T-helper 17 cell (primary cell): ENCODE measurements around the gene KCMF1. TPM values are rescaled to one million over a fixed set of nuclear protein-coding genes. Genes with fewer than 3 reads are reported as not detected.
A peak's percentile ranks its signal among the peaks of the same experiment; 100 is the strongest.
"Not testable (repeated sequence)": the region's sequence is repeated elsewhere in the genome, so short reads cannot be mapped to it uniquely, and the experiment has no call there.

Experiments used
- ATAC-seq: fragments of 150-1000 bp; cut with Tn5 transposase; 2 replicates; pipeline ENCODE4 v1.10.0; 2021; ENCODE audit warnings: mild to moderate bottlenecking, moderate library complexity
- DNase-seq, 3 donors: peaks; one replicate each; pipeline versions ENCODE4 v3.0.0 to v3.0.0-alpha.2; 2020 to 2021
- H3K9me3 ChIP-seq: one replicate; pipeline ENCODE4 v1.7.0; 2013; ENCODE audit warnings: low read length, mild to moderate bottlenecking; ENCODE audit not compliant: control insufficient read depth, poor library complexity, severe bottlenecking
- H3K27ac Mint-ChIP-seq: one replicate; pipeline ENCODE4 v1.8.0; 2022; ENCODE audit warnings: mild to moderate bottlenecking, moderate library complexity, mixed read lengths
- H3K27me3 Mint-ChIP-seq: one replicate; pipeline ENCODE4 v1.8.0; 2022; ENCODE audit warnings: mixed read lengths
- H3K36me3 Mint-ChIP-seq: one replicate; pipeline ENCODE4 v1.8.0; 2022; ENCODE audit warnings: low read depth, mixed read lengths
- H3K4me1 Mint-ChIP-seq: one replicate; pipeline ENCODE4 v1.8.0; 2022; ENCODE audit warnings: mild to moderate bottlenecking, mixed read lengths
- H3K4me3 Mint-ChIP-seq: one replicate; pipeline ENCODE4 v1.8.0; 2022; ENCODE audit warnings: mild to moderate bottlenecking, moderate library complexity, mixed read lengths
- total RNA-seq, 4 donors: library from RNA in 2 of 4; stranded (reverse) in 2 of 4; gene quantifications; one replicate each; pipeline ENCODE4 v1.2.3 and lab custom pipeline; 2022 to 2026

The KCMF1 gene
- total RNA-seq, 2 donors from 2014 or later, result 63.6 to 80.6 TPM

DNA sequence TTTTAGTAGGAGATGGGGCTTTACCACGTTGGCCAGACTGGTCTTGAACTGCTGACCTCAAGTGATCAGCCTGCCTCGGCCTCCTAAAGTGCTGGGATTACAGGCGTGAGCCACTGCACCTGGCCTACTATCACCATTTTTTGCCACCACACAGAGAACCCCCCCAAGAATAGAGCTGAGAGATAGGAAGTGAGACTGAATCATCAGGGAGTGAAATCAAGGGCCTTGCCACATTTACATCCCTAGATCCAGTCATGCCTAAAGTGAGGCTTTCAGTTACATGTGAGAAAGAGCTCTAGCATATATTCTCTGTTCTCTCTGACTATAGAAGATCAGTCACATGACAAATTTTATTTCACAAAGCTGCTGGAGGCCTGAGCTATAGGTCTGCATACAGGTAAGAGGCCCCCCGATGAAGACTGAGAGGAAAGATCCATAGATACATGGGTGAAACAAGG, 28.0 kb upstream of the KCMF1 start:
- Mint-ChIP-seq H3K36me3 (no peaks in the 10 kb centered on the region), H3K27ac (peak overlapping the region; percentile 82), H3K4me1 (peaks cover 34% of the 10 kb centered on the region), H3K4me3 (peak overlapping the region; percentile 28), H3K27me3 (no peaks in the 10 kb centered on the region)
- H3K9me3 ChIP-seq, result no peaks in the 10 kb centered on the region
- DNase-seq, result no peak
- no peak for ATAC-seq

DNA sequence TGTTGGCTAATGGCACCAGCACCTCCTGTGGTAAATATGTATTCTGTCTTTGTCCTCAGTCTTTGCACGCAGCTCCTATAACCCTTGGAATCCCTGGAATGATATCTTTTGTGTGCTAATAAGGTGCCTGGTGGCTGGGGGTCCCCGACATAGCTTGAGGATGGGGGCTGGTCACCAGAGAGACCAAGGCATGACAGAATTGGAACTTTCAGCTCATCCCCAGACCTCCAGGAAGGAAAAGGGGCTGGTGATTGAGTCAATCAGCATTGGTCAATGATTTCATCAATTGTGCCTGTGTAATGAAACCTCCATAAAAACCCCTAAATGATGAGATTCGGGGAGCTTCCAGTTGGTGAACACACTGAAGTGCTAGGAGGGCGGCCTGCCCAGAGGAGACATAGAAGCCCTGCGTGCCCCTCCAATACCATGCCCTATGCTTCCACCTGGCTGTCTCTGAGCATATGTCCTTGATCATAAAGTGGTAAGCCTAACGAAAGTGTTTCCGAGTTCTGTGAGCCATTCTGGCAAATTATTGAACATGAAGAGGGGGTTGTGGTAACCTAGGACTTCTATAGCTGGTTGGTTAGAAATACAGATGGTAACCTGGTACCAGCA, 26.6 kb upstream of the KCMF1 start:
- Mint-ChIP-seq H3K27ac (peak overlapping the region; percentile 94), H3K27me3 (no peaks in the 10 kb centered on the region), H3K4me1 (peaks cover 30% of the 10 kb centered on the region), H3K4me3 (no peak overlapping the region), H3K36me3 (no peaks in the 10 kb centered on the region)
- H3K9me3 ChIP-seq, result no peaks in the 10 kb centered on the region
- DNase-seq, result no peak
- ATAC-seq, result no peak

DNA sequence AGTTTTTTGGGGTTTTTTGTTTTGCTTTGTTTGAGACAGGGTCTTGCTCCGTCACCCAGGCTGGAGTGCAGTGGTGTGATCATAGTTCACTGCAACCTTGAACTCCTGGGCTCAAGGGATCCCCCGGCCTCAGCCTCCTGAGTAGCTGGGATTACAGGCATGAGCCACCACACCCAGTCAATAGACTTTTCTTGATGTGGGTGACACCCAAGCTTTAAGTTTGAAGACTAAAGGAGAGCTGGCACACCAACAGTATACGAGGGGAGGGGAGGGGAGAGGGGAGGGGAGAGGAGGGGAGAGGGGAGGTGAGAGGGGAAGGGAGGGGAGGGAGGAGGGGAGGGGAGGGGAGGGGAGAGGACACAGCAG, 25.1 kb upstream of the KCMF1 start:
- DNase-seq, H3K36me3 Mint-ChIP-seq, H3K9me3 ChIP-seq, H3K27me3 Mint-ChIP-seq, ATAC-seq: not testable (repeated sequence)
- Mint-ChIP-seq H3K4me1 (peaks cover 27% of the 10 kb centered on the region), H3K4me3 (peak overlapping the region; percentile 19), H3K27ac (peak overlapping the region; percentile 94)

DNA sequence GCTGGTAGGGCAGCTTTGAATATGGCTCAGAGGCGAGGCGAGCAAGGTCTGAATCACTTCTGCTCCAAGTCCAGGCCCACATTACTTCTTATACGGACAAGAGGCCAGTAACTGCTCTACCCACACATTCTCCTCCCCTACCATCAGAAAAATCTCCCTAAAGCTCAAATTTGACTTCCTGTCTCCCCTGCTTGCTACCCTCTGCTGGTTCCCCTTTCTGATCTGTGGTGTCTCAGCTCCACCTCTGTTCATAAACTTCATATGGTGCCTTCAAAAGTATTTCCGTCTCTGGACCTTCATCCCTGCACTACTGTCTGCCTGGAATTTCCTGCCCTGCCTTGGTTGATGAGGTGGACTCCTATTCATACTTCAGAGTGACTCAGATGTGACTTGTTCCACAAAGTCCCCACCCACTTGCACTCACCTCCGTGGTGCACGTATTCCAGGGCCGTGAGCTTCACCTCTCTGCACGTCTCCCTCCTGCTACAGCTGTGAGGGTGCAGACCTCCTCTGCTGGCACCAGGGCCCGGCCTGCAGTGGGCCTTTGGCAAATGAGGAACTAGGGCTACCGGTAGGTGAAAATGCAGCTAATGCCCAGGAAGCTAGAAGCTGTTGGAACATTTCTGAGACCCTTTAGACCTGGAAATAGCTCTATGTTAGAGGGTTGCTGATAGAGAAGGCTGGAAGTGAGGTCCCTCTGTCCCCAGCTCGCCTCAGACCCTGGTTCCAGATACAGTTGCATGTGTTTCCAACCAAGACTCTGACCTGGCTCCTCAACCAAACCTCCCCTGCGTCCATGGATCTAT, 24.6 kb upstream of the KCMF1 start:
- DNase-seq (peak in 1 of 3 donors; percentile 21), ATAC-seq (peak; percentile 87)
- Mint-ChIP-seq H3K36me3 (no peaks in the 10 kb centered on the region), H3K4me1 (peaks cover 27% of the 10 kb centered on the region), H3K27me3 (no peaks in the 10 kb centered on the region), H3K27ac (peak overlapping the region; percentile 94), H3K4me3 (peak overlapping the region; percentile 87)
- H3K9me3 ChIP-seq, result no peaks in the 10 kb centered on the region

DNA sequence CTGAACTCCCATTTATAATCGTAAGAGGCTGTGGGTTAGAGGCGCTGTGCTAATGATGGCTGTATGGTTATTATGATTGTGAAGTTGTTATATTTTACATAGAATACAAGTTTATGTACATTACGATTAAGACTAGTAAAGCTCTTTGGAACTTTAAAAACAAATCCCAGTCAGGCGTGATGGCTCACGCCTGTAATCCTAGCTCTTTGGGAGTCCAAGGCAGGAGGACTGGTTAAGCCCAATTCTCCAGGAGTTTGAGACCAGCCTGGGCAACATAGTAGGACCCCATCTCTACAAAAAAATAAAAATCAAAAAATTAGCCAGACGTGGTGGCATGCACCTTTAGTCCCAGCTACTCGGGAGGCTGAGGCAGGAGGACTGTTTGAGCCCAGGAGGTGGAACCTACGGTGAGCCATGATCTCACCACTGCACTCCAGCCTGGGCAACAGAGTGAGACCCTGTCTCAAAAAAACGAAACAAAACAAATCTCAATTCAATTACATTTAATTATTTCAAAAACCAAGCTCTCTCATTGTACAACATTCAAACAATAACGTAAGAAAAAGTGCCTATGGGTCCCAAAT, 23.9 kb upstream of the KCMF1 start:
- Mint-ChIP-seq H3K4me1 (peaks cover 27% of the 10 kb centered on the region), H3K27ac (peak overlapping the region; percentile 94), H3K27me3 (no peaks in the 10 kb centered on the region), H3K36me3 (no peaks in the 10 kb centered on the region), H3K4me3 (peak overlapping the region; percentile 87)
- no peaks in the 10 kb centered on the region for H3K9me3 ChIP-seq
- DNase-seq (no peak), ATAC-seq (no peak)

DNA sequence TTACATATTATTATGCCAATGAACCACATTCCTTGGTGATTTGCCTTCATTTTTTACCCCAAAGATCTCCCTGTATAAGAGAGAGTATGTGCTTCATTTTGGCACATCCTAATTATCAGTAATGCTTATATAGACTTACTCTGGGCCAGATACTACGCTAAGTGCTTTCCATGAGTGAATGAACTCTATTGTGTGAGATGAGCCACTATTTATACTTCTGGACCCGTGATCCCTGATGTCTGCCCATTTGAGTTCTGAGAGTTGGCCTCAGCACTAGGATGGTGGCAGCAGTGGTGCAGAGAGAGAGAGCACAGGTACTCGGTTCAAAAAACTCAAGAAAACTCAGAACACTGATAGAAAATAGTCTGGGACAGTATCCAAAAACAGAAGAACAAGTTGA, 17.4 kb upstream of the KCMF1 start:
- H3K27ac Mint-ChIP-seq, result no peak overlapping the region
- no peaks in the 10 kb centered on the region for H3K9me3 ChIP-seq
- ATAC-seq (no peak), DNase-seq (no peak)
- H3K27me3 Mint-ChIP-seq, result no peaks in the 10 kb centered on the region
- H3K4me1 Mint-ChIP-seq, result peaks cover 11% of the 10 kb centered on the region
- H3K4me3 Mint-ChIP-seq, result no peak overlapping the region
- peaks cover 2% of the 10 kb centered on the region for H3K36me3 Mint-ChIP-seq

DNA sequence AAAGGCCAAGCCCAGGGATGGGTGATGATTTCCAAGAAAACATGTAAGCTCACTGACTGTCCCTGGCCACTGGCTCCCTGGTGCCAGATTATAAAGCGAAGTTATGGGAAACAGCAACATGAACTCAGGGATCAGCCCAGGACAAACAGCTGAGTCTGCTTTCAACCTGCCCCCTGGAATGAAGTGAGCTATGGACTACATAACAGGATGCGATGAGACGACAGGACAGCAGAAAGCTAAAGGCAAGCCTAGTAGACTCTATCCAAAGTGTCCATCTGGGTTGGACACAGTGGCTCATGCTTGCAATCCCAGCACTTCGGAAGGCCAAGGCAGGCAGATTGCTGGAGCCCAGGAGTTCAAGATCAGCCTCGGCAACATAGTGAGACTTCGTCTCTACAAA, 16.6 kb upstream of the KCMF1 start:
- Mint-ChIP-seq H3K4me3 (no peak overlapping the region), H3K27me3 (no peaks in the 10 kb centered on the region), H3K27ac (no peak overlapping the region), H3K4me1 (peaks cover 12% of the 10 kb centered on the region), H3K36me3 (peaks cover 2% of the 10 kb centered on the region)
- DNase-seq (no peak), ATAC-seq (no peak)
- no peaks in the 10 kb centered on the region for H3K9me3 ChIP-seq

DNA sequence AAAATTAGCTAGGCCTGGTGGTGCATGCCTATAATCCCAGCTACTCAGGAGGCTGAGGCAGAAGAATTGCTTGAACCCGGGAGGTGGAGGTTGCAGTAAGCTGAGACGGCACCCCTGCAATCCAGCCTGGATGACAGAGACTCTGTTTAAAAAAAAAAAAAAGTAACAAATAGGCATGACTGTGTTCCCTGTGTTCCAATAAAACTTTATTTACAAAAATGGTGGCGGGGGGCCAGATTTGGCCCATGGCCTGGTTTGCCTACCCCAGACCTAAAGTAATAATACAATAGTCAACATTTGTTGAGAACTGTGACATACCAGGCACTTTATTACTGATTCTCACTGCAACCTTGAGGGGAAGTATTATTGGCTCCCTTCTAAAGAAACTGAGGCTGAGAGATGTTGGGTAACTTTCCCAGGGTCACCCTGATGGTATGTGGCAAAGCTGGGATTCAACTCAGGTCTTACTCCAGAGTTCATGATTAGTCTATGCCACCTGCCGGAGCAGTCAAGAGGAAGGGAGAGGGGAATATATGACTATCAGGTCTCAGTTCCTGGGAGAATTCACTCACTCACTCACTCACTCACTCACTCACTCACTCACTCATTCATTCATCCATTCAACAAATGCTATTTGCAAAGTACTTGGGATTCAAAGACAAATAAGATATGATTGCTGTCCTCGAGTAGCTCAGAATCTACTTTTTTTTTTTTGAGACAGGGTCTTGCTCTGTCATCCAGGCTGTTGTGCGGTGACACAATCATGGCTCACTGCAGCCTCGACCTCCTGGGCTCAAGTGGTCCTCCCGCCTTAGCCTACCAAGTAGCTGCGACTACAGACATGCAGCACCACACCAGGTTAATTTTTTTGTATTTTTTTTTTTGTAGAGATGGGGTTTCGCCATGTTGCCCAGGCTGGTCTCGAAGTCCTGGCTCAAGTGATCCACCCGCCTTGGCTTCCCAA, 14.3 kb upstream of the KCMF1 start:
- no peaks in the 10 kb centered on the region for H3K9me3 ChIP-seq
- Mint-ChIP-seq H3K4me1 (peaks cover 13% of the 10 kb centered on the region), H3K27me3 (no peaks in the 10 kb centered on the region), H3K27ac (no peak overlapping the region), H3K36me3 (peaks cover 2% of the 10 kb centered on the region), H3K4me3 (no peak overlapping the region)
- DNase-seq, result no peak
- ATAC-seq, result no peak

DNA sequence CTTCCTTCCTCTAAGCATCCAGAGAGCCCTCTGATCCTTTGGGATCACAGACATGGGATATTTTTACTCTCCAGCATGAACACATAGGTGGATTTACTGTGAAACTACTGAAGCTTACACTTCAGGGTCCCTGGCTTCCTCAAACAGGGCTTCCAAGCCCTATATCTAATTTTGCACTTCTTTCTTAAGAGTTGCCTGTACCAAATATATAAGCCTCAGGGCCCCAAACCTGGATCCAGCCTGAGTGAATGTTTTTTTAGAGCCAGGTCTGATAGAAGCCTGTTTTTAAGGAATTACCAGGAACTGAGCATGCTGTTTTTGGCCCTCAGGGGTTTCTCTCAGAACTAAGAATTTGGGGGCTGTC, 13.2 kb upstream of the KCMF1 start:
- no peaks in the 10 kb centered on the region for H3K27me3 Mint-ChIP-seq
- ATAC-seq (no peak), DNase-seq (no peak)
- H3K27ac Mint-ChIP-seq, result no peak overlapping the region
- no peaks in the 10 kb centered on the region for H3K9me3 ChIP-seq
- H3K4me3 Mint-ChIP-seq, result no peak overlapping the region
- peaks cover 2% of the 10 kb centered on the region for H3K36me3 Mint-ChIP-seq
- H3K4me1 Mint-ChIP-seq, result peaks cover 14% of the 10 kb centered on the region

DNA sequence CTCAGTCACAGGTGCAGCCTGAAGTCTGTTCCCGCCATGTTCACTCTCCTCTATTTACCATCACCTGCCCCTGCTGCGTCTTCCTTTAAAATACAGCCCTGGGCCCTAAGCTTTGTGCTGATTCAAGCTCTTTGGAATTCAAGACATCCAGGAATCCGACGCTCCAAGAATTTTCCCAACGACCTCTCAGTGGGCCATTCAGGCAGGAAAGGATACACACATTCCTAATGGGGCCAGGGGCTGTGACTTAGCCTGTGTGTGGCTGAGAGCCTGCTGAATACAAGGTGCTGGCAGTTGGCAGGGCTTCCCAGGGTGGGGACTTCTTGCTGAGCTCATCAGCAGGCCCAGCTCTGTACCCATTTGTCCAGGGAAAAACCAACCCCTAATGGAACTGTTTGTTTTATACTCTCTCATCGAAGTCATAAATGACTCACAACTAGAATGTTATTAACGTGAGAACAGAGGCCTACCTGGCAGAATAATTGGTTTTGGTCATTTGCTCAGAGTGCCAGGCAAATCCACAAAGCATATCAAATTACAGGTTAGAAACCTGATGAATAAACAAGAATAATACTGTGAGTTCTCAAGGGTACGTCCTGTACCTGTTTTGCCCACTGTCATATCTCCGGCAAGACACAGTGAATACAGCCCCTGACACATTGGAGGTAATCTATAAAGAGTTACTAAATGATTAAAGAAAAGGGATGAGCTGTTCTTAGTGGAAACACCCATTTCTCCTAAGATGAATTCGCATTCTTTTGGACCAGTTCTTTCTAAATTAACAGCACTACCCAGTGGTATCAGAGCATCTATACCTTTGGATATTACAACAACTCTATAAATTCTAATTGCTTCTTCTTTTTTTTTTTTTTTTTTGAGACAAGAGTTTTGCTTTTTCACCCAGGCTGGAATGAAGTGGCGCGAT, 12.6 kb upstream of the KCMF1 start:
- DNase-seq, result no peak
- no peaks in the 10 kb centered on the region for H3K27me3 Mint-ChIP-seq
- H3K27ac Mint-ChIP-seq, result no peak overlapping the region
- peaks cover 20% of the 10 kb centered on the region for H3K4me1 Mint-ChIP-seq
- ATAC-seq, result no peak
- H3K9me3 ChIP-seq, result no peaks in the 10 kb centered on the region
- peaks cover 7% of the 10 kb centered on the region for H3K36me3 Mint-ChIP-seq
- H3K4me3 Mint-ChIP-seq, result no peak overlapping the region

DNA sequence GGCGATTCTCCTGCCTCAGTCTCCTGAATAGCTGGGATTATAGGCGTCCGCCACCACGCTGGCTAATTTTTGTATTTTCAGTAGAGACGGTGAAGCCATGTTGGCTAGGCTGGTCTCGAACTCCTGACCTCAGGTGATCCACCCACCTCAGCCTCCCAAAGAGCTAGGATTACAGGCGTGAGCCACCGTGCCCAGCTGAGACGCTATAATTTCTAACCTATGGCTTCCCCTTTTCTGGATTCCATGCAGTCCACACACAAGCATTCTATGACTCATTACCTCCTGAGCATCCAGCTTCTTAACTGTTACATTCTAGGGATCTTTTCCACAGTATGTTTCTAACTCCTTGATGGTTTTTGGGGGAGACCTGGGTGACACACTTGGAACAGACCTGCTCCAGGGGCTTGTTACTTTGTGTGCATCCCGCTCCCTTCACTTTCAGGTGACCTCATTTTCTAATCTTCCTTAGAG, 11.8 kb upstream of the KCMF1 start:
- H3K27me3 Mint-ChIP-seq, result no peaks in the 10 kb centered on the region
- H3K27ac Mint-ChIP-seq, result peak overlapping the region; percentile 60
- H3K4me1 Mint-ChIP-seq, result peaks cover 23% of the 10 kb centered on the region
- no peaks in the 10 kb centered on the region for H3K9me3 ChIP-seq
- no peak overlapping the region for H3K4me3 Mint-ChIP-seq
- peaks cover 7% of the 10 kb centered on the region for H3K36me3 Mint-ChIP-seq
- ATAC-seq (no peak), DNase-seq (no peak)
